Measurements from ENCODE around the gene PCDH9.

The PCDH9 gene

GRCh38 chr13:66491251-66491650, 738.9 kb downstream of the PCDH9 start:
- DNase-seq: no peak

GRCh38 chr13:66489586-66489985, 740.5 kb downstream of the PCDH9 start:
- DNase-seq: no peak

- no peak for DNase-seq
Measured at GRCh38 chr13:66489172-66489571, 741.0 kb downstream of the PCDH9 start.

GRCh38 chr13:66483712-66484111, 746.4 kb downstream of the PCDH9 start:
- DNase-seq: no peak

GRCh38 chr13:66482836-66483235, 747.3 kb downstream of the PCDH9 start:
- DNase-seq: no peak

GRCh38 chr13:66477816-66478215, 752.3 kb downstream of the PCDH9 start:
- DNase-seq: no peak

GRCh38 chr13:66475061-66475460, 755.1 kb downstream of the PCDH9 start:
- no peak for DNase-seq

- no peak for DNase-seq
Measured at GRCh38 chr13:66469745-66470144, 760.4 kb downstream of the PCDH9 start.

GRCh38 chr13:66468656-66469055, 761.5 kb downstream of the PCDH9 start:
- no peak for DNase-seq

- DNase-seq: no peak
Measured at GRCh38 chr13:66462187-66462586, 767.9 kb downstream of the PCDH9 start.

- DNase-seq: no peak
Measured at GRCh38 chr13:66461021-66461420, 769.1 kb downstream of the PCDH9 start.

- no peak for DNase-seq
Measured at GRCh38 chr13:66459634-66460033, 770.5 kb downstream of the PCDH9 start.

- DNase-seq: no peak
Measured at GRCh38 chr13:66459143-66459542, 771.0 kb downstream of the PCDH9 start.

- no peak for DNase-seq
Measured at GRCh38 chr13:66446413-66446812, 783.7 kb downstream of the PCDH9 start.

GRCh38 chr13:66443926-66444325, 786.2 kb downstream of the PCDH9 start:
- no peak for DNase-seq

GRCh38 chr13:66440938-66441337, 789.2 kb downstream of the PCDH9 start:
- DNase-seq: no peak

GRCh38 chr13:66430728-66431127, 799.4 kb downstream of the PCDH9 start:
- DNase-seq: no peak

GRCh38 chr13:66430269-66430668, 799.9 kb downstream of the PCDH9 start:
- no peak for DNase-seq

GRCh38 chr13:66429156-66429555, 801.0 kb downstream of the PCDH9 start:
- no peak for DNase-seq

GRCh38 chr13:66427458-66427861, 802.7 kb downstream of the PCDH9 start:
- DNase-seq: no peak

- no peak for DNase-seq
Measured at GRCh38 chr13:66425741-66426140, 804.4 kb downstream of the PCDH9 start.

- no peak for DNase-seq
Measured at GRCh38 chr13:66424422-66424821, 805.7 kb downstream of the PCDH9 start.

- DNase-seq: no peak
Measured at GRCh38 chr13:66415444-66415843, 814.7 kb downstream of the PCDH9 start.

GRCh38 chr13:66414066-66414800, 815.9 kb downstream of the PCDH9 start:
- no peak for DNase-seq

- DNase-seq: no peak
Measured at GRCh38 chr13:66410314-66410713, 819.8 kb downstream of the PCDH9 start.
